Naive B cell (primary cell): Measurements from ENCODE around the gene CNIH2. TPM values are rescaled to one million over a fixed set of nuclear protein-coding genes. Genes with fewer than 3 reads are reported as not detected.
A peak's percentile ranks its signal among the peaks of the same experiment; 100 is the strongest.
"Not testable (repeated sequence)": the region's sequence is repeated elsewhere in the genome, so short reads cannot be mapped to it uniquely, and the experiment has no call there.

Source experiments
- ATAC-seq, 2 donors: fragments of 150-1000 bp; cut with Tn5 transposase; 2 replicates each; pipeline ENCODE4 v1.10.0; 2021; ENCODE audit warnings: low read depth in 2 of 2, mild to moderate bottlenecking in 2 of 2, moderate library complexity in 2 of 2
- DNase-seq: peaks from one replicate; pipeline ENCODE4 v3.0.0; 2022
- H3K27ac Mint-ChIP-seq, 6 donors: one replicate each; pipeline ENCODE4 v1.8.0; 2020 to 2022; ENCODE audit warnings: mild to moderate bottlenecking in 6 of 6, mixed read lengths in 6 of 6, moderate library complexity in 5 of 6, inconsistent platforms in 2 of 6
- H3K27me3 Mint-ChIP-seq, 3 donors: one replicate each; pipeline ENCODE4 v1.8.0; 2021 to 2022; ENCODE audit warnings: mixed read lengths in 3 of 3, mild to moderate bottlenecking in 1 of 3
- H3K36me3 Mint-ChIP-seq, 2 donors: one replicate each; pipeline ENCODE4 v1.8.0; 2020 to 2022; ENCODE audit warnings: mixed read lengths in 2 of 2, inconsistent platforms in 1 of 2, mild to moderate bottlenecking in 1 of 2
- H3K4me1 Mint-ChIP-seq, 3 donors: one replicate each; pipeline ENCODE4 v1.8.0; 2020 to 2022; ENCODE audit warnings: mixed read lengths in 3 of 3, inconsistent platforms in 1 of 3, mild to moderate bottlenecking in 1 of 3, moderate library complexity in 1 of 3
- H3K4me3 Mint-ChIP-seq, 8 donors: one replicate each; pipeline ENCODE4 v1.8.0; 2020 to 2022; ENCODE audit warnings: mild to moderate bottlenecking in 8 of 8, mixed read lengths in 8 of 8, moderate library complexity in 8 of 8, inconsistent platforms in 2 of 8
- H3K9me3 Mint-ChIP-seq, 7 donors: one replicate each; pipeline ENCODE4 v1.8.0; 2020 to 2022; ENCODE audit warnings: mixed read lengths in 7 of 7, mild to moderate bottlenecking in 5 of 7, inconsistent platforms in 2 of 7, moderate library complexity in 1 of 7
- polyA plus RNA-seq, 6 donors: library from polyadenylated mRNA; unstranded; fragments of 300-500 nt; fragmentation: Illumina TruSeq; gene quantifications; one replicate each; pipeline ENCODE4 v1.2.3, GENCODE V29; 2021; ENCODE audit warnings: low read depth in 6 of 6

Gene CNIH2
- polyA plus RNA-seq, 6 donors from 2014 or later, result not detected

DNA sequence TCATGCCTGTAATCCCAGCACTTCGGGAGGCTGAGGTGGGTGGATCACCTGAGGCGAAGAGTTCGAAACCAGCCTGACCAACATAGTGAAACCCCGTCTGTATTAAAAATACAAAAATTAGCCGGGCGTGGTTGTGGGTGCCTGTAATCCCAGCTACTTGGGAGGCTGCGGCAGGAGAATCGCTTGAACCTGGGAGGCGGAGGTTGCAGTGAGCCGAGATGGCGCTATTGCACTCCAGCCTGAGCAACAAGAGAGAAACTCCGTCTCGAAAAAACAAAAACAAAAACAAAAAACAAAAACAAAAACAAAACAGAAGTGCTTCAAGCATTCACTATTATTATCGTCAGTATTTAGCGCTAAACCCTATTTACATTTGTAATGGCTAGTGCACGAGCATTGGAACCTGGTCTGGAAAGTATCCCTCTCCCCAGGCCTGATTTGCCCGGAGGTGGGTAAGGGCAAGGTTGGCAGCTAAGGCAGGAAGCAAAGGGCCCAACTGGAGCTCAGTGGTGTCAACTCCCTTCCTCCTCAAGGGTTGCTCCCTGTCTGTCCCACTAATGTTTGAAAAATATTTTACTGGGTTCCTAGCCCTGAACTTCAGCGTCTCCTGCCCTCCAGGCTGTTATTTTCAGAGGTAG is 32.9 kb downstream of the CNIH2 start:
- not testable (repeated sequence) for H3K27me3 Mint-ChIP-seq, H3K27ac Mint-ChIP-seq

DNA sequence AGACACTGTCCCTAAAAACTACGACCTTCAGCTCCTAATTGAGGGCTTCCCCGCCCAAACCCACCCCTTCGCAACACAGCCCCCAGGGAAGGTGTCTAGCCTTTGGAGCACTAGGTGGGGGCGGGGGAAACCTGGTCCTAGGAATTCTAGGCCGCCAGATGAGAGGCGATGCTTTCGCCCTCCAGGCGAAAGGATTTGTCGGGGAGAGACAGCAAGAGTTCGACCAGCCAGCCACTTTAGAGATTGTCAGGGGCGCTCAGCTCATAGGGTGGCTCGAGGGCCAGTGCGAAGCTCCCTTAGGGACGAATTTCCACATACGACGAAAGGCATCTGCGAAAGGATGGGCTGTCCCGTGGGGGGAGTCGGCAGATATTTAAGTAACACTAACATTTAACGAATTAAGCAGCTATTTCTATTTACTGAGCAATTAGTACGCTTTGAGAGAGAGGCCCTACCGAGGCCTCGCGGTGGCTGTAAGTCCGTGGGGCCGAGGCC is 33.5 kb downstream of the CNIH2 start:
- H3K4me1 Mint-ChIP-seq, result peaks cover 13 to 34% (median 24%) of the 10 kb centered on the region in 3 donors
- H3K27me3 Mint-ChIP-seq, result peaks cover 4 to 9% (median 6%) of the 10 kb centered on the region in 3 donors
- H3K4me3 Mint-ChIP-seq, result peak overlapping the region; percentile 80 to 99 (median 96)
- DNase-seq (no peak), ATAC-seq (no peak)
- H3K36me3 Mint-ChIP-seq, result no peaks in the 10 kb centered on the region
- peak overlapping the region; percentile 84 to 99 (median 98) for H3K27ac Mint-ChIP-seq
- H3K9me3 Mint-ChIP-seq, result no peaks in the 10 kb centered on the region

More for the DNA sequence above, 32.9 kb downstream of the CNIH2 start:
- Mint-ChIP-seq H3K4me3 (peak overlapping the region in 2 of 8 donors; percentile 21 to 91), H3K4me1 (peaks cover 13 to 31% (median 23%) of the 10 kb centered on the region in 3 donors)
- H3K9me3 Mint-ChIP-seq, H3K36me3 Mint-ChIP-seq, ATAC-seq, DNase-seq: not testable (repeated sequence)

DNA sequence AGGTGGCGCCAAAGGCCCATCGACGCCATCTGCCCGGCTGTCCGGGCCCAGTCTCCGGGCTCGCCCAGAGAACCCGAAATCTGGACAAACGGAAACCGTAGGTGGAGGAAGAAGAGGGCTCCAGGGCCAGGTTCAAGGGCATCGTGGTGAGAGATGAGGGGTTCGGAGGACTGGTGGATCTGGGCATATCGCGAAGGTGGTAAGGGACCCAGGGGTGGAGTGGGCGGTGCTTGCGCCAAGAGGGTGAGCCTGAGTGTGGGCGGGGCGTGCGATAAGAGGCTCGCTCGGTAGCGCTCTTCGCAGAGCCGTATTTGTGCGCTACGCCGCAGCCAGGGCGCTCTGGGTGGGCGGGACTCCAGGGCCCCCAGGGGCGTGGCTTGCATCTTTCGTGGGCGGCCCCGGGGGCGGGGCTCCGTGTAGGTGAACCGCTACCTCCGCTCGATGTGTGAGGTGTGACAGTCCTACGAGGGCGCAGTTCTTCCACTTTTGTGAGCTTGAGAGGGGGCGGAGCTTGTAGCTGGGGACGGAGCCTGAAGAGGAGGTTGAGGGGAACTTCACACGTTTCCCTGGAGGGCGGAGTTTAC is 34.1 kb downstream of the CNIH2 start:
- DNase-seq (peak; percentile 99), ATAC-seq (peak; percentile 74 to 76)
- no peaks in the 10 kb centered on the region for H3K9me3 Mint-ChIP-seq
- peak overlapping the region; percentile 84 to 99 (median 98) for H3K27ac Mint-ChIP-seq
- H3K4me1 Mint-ChIP-seq, result peaks cover 14 to 35% (median 24%) of the 10 kb centered on the region in 3 donors
- H3K36me3 Mint-ChIP-seq, result no peaks in the 10 kb centered on the region
- peak overlapping the region; percentile 80 to 99 (median 96) for H3K4me3 Mint-ChIP-seq
- H3K27me3 Mint-ChIP-seq, result peaks cover 4 to 9% (median 6%) of the 10 kb centered on the region in 3 donors

DNA sequence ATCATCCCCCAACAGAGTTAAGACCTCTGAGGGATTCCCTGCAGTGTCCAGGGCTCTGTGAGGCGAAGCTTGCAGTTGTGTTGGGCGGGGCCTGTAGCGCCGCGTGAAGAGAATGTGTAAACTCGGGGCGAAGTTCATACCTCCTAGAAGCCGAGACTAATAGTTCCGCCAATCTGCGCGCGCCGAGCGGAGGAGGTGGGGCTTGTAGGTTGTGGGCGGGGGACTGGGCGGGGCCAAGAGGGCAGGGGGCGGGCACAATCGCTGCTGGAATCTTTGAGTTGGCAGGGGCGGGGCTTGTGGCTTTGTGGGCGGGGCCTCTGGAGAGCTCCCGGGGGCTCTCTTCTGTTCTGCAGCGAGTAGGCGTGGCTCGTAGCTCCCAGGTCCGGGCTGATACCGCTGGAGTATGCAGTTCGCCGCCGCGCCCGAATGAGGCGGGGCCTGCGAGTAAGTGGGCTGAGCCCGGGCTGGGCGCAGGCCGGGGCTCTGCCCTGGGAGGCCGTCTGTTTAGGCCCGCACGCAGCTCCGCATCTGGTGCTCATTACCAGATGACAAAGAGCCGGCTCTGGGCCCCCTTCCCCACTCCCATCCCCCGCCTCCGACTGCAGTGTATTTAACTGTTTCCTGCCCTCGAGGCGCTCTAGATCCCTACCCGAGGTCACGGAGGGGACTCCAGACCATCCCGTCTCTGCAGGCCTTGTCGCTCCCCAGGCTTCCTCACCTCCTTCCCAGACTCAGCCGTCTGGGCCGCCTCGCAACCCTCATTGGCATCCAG is 34.8 kb downstream of the CNIH2 start:
- ATAC-seq, result peak; percentile 59 to 61
- Mint-ChIP-seq H3K27me3 (peaks cover under 1 to 2% (median 2%) of the 10 kb centered on the region in 3 donors), H3K4me1 (peaks cover 20 to 42% (median 31%) of the 10 kb centered on the region in 3 donors), H3K4me3 (peak overlapping the region; percentile 80 to 99 (median 96)), H3K9me3 (no peaks in the 10 kb centered on the region), H3K27ac (peak overlapping the region; percentile 84 to 99 (median 98)), H3K36me3 (no peaks in the 10 kb centered on the region)
- DNase-seq, result peak; percentile 96

DNA sequence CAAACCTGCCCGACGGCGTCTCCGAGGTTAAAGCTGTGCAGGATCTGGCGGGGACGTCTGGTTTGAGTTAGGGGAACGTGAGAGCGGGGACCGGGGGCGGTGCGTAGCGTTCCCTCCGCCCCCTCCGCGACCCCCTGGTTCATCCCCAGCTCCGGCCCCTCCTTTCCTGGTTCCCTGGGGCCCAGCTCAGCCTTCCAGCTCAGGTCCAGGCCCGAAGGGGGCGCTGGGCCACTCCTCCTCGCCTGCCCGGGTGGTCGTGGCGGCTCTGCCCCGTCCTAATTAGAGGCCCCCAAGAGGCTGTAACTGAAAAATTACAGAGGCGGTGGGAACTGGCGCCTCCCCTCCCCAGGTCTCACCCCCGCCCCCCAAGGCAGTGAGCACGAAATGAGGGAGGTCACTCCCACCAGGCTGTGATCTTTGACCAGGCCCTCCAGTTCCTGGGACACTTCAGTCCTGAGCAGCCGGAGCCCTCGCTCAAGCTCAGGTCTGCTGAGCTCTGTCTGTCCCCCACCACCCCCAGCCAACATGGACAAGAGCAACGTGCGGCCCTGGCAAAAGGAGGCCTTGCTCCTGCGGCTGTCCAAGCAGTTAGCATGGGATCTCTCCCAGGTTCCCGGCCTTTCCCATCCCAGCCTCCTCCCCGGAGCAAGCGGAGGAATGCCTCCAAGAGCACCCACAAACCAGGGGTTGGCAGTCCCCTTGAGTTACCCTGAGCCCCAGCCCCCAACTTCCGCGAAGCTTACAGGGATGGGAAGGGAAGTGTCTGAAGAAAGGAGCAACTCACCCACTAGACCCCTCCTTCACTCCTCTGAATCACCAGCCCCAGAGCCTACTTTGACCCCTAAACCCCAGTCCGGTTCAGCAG is 35.6 kb downstream of the CNIH2 start:
- Mint-ChIP-seq H3K9me3 (no peaks in the 10 kb centered on the region), H3K36me3 (no peaks in the 10 kb centered on the region), H3K27ac (peak overlapping the region in 4 of 6 donors; percentile 49 to 99 (median 83)), H3K4me1 (peaks cover 26 to 50% (median 39%) of the 10 kb centered on the region in 3 donors), H3K27me3 (no peaks in the 10 kb centered on the region), H3K4me3 (peak overlapping the region; percentile 80 to 99 (median 93))
- ATAC-seq (no peak), DNase-seq (no peak)

DNA sequence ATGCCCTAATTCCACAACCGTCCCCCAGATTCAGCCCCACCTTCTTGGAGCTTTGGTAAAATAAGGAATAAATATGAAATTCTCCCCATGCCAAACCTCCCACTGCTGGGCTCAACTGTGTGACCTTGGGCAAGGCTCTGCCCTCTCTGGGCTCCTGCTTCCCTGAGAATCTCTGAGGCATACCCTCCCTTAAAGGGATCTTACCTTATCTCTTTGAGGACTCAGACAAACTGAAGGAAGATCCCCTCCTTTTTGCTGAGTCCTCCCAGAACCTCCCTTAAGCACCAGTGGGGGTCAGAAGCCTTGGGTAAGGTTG is 36.2 kb downstream of the CNIH2 start:
- H3K27ac Mint-ChIP-seq, result peak overlapping the region in 3 of 6 donors; percentile 58 to 84 (median 75)
- no peaks in the 10 kb centered on the region for H3K36me3 Mint-ChIP-seq
- H3K27me3 Mint-ChIP-seq, result no peaks in the 10 kb centered on the region
- H3K4me1 Mint-ChIP-seq, result peaks cover 32 to 56% (median 45%) of the 10 kb centered on the region in 3 donors
- ATAC-seq, result no peak
- peak overlapping the region; percentile 47 to 80 (median 58) for H3K4me3 Mint-ChIP-seq
- no peak for DNase-seq
- H3K9me3 Mint-ChIP-seq, result no peaks in the 10 kb centered on the region

DNA sequence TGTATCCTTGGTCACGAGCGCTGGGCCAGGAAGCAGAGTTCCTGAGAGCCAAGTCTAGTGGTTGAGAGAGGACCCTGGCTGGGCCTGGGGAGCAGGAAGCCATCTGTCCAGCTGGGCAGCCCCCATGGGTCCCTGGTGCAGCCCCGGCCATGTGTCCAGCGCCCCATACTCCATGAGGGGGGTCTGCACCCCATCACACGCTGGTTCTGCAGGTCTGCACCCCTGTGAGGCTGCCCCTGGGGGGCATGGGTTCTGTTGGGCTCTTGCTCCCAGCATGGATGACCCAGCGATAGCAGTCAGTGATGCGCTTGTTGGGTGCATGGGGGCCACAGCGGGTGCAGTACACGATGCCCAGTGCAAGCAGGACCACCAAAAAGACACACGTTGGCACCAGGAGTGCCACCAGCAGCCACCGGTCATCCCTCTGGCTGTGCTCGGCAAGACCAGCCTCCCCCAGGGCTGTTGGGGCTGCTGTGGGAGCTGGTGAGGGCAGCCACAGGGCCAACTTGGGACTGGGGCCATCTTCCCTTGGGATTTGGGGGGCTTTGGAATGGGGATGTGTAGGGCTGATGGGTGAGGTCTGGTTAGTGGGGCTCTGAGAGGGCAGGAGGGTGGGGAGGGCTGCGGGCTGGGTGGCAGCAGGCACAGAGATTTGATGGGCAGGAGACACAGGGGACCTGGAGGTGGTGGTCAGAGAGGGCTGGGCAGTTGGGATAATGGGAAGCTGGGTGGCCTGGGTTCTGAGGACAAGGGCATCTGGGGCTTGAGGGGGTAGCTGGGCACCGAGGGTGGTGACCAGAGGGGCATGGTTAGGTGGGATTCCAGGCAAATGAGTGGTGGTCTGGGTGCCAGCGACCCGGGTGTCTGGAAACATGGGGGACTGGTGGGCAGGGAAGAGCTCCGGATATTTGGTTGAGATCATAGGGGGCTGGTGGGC is 36.9 kb downstream of the CNIH2 start:
- Mint-ChIP-seq H3K27me3 (no peaks in the 10 kb centered on the region), H3K27ac (peak overlapping the region in 5 of 6 donors; percentile 58 to 95 (median 84)), H3K4me3 (peak overlapping the region in 6 of 8 donors; percentile 41 to 81 (median 77)), H3K4me1 (peaks cover 35 to 60% (median 52%) of the 10 kb centered on the region in 3 donors), H3K9me3 (no peaks in the 10 kb centered on the region), H3K36me3 (no peaks in the 10 kb centered on the region)
- ATAC-seq (no peak), DNase-seq (no peak)

DNA sequence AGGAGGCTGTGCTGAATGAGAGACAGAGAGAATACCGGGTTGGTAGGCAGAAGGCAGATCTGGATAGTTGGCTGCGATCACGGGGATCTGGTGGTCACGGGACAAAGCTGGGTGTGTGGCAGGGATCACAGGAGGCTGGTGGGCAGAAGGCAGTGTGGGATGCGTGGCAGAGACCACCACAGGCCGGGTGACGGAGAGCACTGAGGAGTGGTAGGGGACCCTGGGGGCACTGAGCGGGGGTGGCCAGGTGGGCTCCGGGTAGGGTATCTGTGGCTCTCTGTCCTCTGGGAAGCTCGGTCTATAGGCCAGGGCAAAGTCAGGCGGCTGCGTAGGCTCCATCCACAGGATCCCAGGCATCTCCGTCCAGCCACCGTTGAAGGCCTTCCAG is 37.5 kb downstream of the CNIH2 start:
- Mint-ChIP-seq H3K4me1 (peaks cover 35 to 60% (median 54%) of the 10 kb centered on the region in 3 donors), H3K36me3 (no peaks in the 10 kb centered on the region), H3K4me3 (peak overlapping the region in 5 of 8 donors; percentile 2 to 77 (median 57)), H3K9me3 (peaks cover 0 to 5% (median 0%) of the 10 kb centered on the region in 7 donors), H3K27ac (peak overlapping the region in 5 of 6 donors; percentile 74 to 95 (median 84)), H3K27me3 (no peaks in the 10 kb centered on the region)
- no peak for DNase-seq
- ATAC-seq, result no peak

DNA sequence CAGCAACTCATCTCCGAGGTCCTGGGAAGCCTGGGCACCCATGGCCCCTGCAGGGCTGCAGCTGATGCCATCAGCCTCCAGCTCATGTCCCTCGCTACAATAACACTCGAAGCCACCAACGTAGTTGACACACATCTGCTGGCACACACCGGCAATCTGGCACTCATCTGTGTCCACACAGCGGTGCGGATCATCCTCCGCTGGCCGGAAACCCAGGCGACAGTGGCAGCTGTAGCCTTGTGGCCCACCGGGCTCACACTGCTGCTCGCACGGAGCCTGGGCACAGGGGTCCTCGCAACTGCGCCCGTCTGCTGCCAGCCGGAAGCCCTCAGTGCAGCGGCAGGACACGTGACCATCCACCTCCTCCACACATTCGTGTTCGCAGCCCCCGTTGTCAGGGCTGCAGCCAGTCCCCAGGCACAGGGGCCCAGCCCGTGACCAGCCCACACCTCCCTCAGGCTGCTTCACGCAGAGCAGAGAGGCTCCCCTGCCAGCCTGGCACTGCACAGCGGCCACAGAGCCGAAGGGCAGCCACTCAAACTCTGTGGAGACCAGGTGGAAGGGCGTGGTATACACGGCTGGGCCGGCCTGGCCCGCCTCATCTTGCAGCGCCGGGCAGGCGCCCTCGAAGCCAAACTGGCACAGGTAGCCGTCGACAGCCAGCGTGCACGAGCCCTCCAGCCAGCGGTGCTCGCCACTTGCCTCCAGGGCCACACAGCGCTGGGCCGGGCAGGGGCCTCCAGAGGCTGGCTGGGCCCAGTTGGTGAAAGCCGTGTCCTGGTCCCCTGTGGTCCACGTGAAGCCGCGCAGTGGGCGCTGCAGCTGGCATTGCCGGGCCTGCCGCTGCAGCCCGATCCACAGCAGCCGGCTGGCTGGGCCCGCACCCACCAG is 38.2 kb downstream of the CNIH2 start:
- no peak for ATAC-seq
- DNase-seq, result no peak
- Mint-ChIP-seq H3K27me3 (no peaks in the 10 kb centered on the region), H3K4me3 (peak overlapping the region in 4 of 8 donors; percentile 2 to 77 (median 60)), H3K27ac (peak overlapping the region in 5 of 6 donors; percentile 59 to 88 (median 84)), H3K36me3 (no peaks in the 10 kb centered on the region), H3K9me3 (peaks cover 0 to 5% (median 0%) of the 10 kb centered on the region in 7 donors), H3K4me1 (peaks cover 35 to 60% (median 54%) of the 10 kb centered on the region in 3 donors)

DNA sequence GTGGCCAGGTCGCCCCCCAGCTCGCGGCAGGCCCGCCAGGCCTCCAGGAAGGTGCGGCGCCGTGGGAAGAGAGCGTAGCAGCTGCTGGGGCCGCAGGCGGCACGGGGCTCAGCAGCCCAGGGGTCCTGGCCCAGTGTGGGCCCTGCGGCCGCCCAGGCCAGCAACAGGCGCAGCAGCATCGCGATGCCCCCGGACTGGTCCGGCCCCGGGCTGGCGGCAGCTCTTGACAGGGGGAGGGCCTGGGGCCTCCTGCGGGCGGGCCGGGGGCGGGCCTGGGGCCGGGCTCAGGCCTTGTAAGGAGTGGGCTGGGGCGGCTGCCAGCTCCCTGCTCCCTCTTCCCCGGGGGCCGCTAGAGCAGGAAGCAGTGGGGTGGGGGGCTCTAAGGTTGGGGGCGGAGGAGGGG is 38.9 kb downstream of the CNIH2 start, which contains the start of gene CD248:
TSS of gene CD248 (minus strand) at position 196 of the 403 bp plus-strand sequence. CDS start at position 179, 17 bp downstream.
- Mint-ChIP-seq H3K27ac (peak within 1 kb of the TSS; percentile 93 to 98 (median 98)), H3K36me3 (no peaks in the 10 kb centered on the region), H3K27me3 (no peaks in the 10 kb centered on the region), H3K4me1 (peaks cover 35 to 55% (median 54%) of the 10 kb centered on the region in 3 donors), H3K9me3 (peaks cover 0 to 5% (median 0%) of the 10 kb centered on the region in 7 donors), H3K4me3 (peak within 1 kb of the TSS; percentile 76 to 92 (median 86))
- ATAC-seq (no peak), DNase-seq (no peak)

DNA sequence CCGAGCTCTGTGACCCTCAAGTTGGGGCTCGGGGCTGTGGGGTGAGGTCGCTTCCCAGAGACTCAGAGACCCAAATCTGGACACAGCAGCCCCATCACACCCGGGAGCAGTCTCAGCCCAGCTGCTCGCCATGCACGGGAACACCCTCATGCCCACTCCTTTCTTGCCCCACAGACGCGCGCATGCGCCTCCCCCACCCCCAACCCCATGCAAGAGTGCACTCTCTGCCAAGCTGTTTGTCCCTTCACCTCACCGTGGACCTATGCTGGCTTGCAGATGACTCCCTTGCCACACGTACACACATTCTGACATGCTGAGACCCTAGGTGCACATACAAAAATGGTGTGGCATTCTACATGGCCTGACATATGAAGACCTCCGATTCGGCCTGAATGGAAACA is 39.3 kb downstream of the CNIH2 start:
- DNase-seq (peak; percentile 59), ATAC-seq (peak; percentile 25 to 29)
- no peaks in the 10 kb centered on the region for H3K36me3 Mint-ChIP-seq
- H3K27ac Mint-ChIP-seq, result peak overlapping the region; percentile 93 to 98 (median 98)
- H3K9me3 Mint-ChIP-seq, result peaks cover 0 to 5% (median 0%) of the 10 kb centered on the region in 7 donors
- peaks cover 0 to 1% (median 0%) of the 10 kb centered on the region in 3 donors for H3K27me3 Mint-ChIP-seq
- H3K4me1 Mint-ChIP-seq, result peaks cover 35 to 54% (median 51%) of the 10 kb centered on the region in 3 donors
- H3K4me3 Mint-ChIP-seq, result peak overlapping the region; percentile 62 to 92 (median 86)
